ENCODE measurements around the gene HEATR1. TPM values are rescaled to one million over a fixed set of nuclear protein-coding genes. Genes with fewer than 3 reads are reported as not detected.
A peak's percentile ranks its signal among the peaks of the same experiment; 100 is the strongest.

The HEATR1 gene
- total RNA-seq, 1 experiment from 2014 or later, result 66.5 TPM

- ATAC-seq (no peak), DNase-seq (ENCODE audit: low read depth, low spot score) (no peak)
- in situ Hi-C loops (cut with HindIII; ENCODE audit: low pct_unique_long_range_greater_than_20kb, low sequenced_read_pairs), result no loop called here
- TF ChIP-seq POLR2AphosphoS5 (IDR thresholded peaks at IDR 0.05; ENCODE audit: low read depth, low read length), result no peak
- Histone ChIP-seq H3K36me3 (ENCODE audit: control insufficient read depth, insufficient read depth, low read length) (peaks cover 62% of the 10 kb centered on the region), H3K4me3 (ENCODE audit: low read depth in 2 of 2, low read length in 2 of 2) (no peak overlapping the region), H3K9me3 (ENCODE audit: control insufficient read depth, insufficient read depth, low read depth, low read length) (no peaks in the 10 kb centered on the region), H3K4me1 (ENCODE audit: control insufficient read depth, insufficient read depth, low read length) (no peaks in the 10 kb centered on the region), H3K27ac (ENCODE audit: low read length) (no peak overlapping the region), H3K27me3 (ENCODE audit: control insufficient read depth, insufficient read depth, low read length) (no peaks in the 10 kb centered on the region)
- ChIA-PET POLR2A (no interaction called here), CTCF (no interaction called here)
- intact Hi-C loops (cut with micrococcal nuclease; ENCODE audit: unreplicated experiment), result no loop called here
- no TSS peak for BruUV-seq (replicated peaks)
Observed at GRCh38 chr1:236561976-236562375, 42.3 kb downstream of the HEATR1 start.

GRCh38 chr1:236560213-236560771 lies 44.0 kb downstream of the HEATR1 start:
- H3K27me3 ChIP-seq (ENCODE audit: control insufficient read depth, insufficient read depth, low read length), result no peaks in the 10 kb centered on the region
- no peak overlapping the region for H3K4me3 ChIP-seq (ENCODE audit: low read depth in 2 of 2, low read length in 2 of 2)
- ATAC-seq (no peak), DNase-seq (ENCODE audit: low read depth, low spot score) (no peak)
- no peaks in the 10 kb centered on the region for H3K9me3 ChIP-seq (ENCODE audit: control insufficient read depth, insufficient read depth, low read depth, low read length)
- intact Hi-C loops (cut with micrococcal nuclease; ENCODE audit: unreplicated experiment), result no loop called here
- in situ Hi-C loops (cut with HindIII; ENCODE audit: low pct_unique_long_range_greater_than_20kb, low sequenced_read_pairs), result no loop called here
- H3K27ac ChIP-seq (ENCODE audit: low read length), result no peak overlapping the region
- peaks cover 65% of the 10 kb centered on the region for H3K36me3 ChIP-seq (ENCODE audit: control insufficient read depth, insufficient read depth, low read length)
- TF ChIP-seq POLR2AphosphoS5 (IDR thresholded peaks at IDR 0.05; ENCODE audit: low read depth, low read length) (no peak), TCF7L2 (IDR thresholded peaks at IDR 0.05; ENCODE audit: low read depth, low read length) (no peak), REST (IDR thresholded peaks at IDR 0.05; ENCODE audit: insufficient read depth in 1 of 2, low read depth in 2 of 2, low read length in 1 of 2) (no peak), SIN3A (IDR thresholded peaks at IDR 0.05; ENCODE audit: borderline replicate concordance, insufficient read depth, low read depth, low read length) (no peak), CTCF (IDR thresholded peaks at IDR 0.05) (peak; percentile 38)
- no TSS peak for BruUV-seq (replicated peaks)
- no peaks in the 10 kb centered on the region for H3K4me1 ChIP-seq (ENCODE audit: control insufficient read depth, insufficient read depth, low read length)
- ChIA-PET POLR2A (no interaction called here), CTCF (interaction anchor here (0.7 kb wide), 1 partner anchor 11 kb away, joined by 3 read pairs; no protein-coding TSS in a partner anchor)

- ChIA-PET POLR2A (no interaction called here), CTCF (no interaction called here)
- DNase-seq (ENCODE audit: low read depth, low spot score), result no peak
- intact Hi-C loops (cut with micrococcal nuclease; ENCODE audit: unreplicated experiment) (no loop called here), in situ Hi-C loops (cut with HindIII; ENCODE audit: low pct_unique_long_range_greater_than_20kb, low sequenced_read_pairs) (no loop called here)
- H3K4me1 ChIP-seq (ENCODE audit: control insufficient read depth, insufficient read depth, low read length), result no peaks in the 10 kb centered on the region
- no peak for ATAC-seq
- no peak overlapping the region for H3K27ac ChIP-seq (ENCODE audit: low read length)
- H3K27me3 ChIP-seq (ENCODE audit: control insufficient read depth, insufficient read depth, low read length), result no peaks in the 10 kb centered on the region
- no peaks in the 10 kb centered on the region for H3K9me3 ChIP-seq (ENCODE audit: control insufficient read depth, insufficient read depth, low read depth, low read length)
- BruUV-seq (replicated peaks), result no TSS peak
- H3K36me3 ChIP-seq (ENCODE audit: control insufficient read depth, insufficient read depth, low read length), result peaks cover 62% of the 10 kb centered on the region
- TF ChIP-seq REST (IDR thresholded peaks at IDR 0.05; ENCODE audit: insufficient read depth in 1 of 2, low read depth in 2 of 2, low read length in 1 of 2), result no peak
- no peak for TF ChIP-seq CTCF (IDR thresholded peaks at IDR 0.05)
- no peak for TF ChIP-seq SIN3A (IDR thresholded peaks at IDR 0.05; ENCODE audit: borderline replicate concordance, insufficient read depth, low read depth, low read length)
- TF ChIP-seq POLR2AphosphoS5 (IDR thresholded peaks at IDR 0.05; ENCODE audit: low read depth, low read length), result no peak
- no peak for TF ChIP-seq TCF7L2 (IDR thresholded peaks at IDR 0.05; ENCODE audit: low read depth, low read length)
- H3K4me3 ChIP-seq (ENCODE audit: low read depth in 2 of 2, low read length in 2 of 2), result no peak overlapping the region
Observed at GRCh38 chr1:236558846-236559245, 45.5 kb downstream of the HEATR1 start.
